ENCODE data around the gene HAP1.
"Not testable (repeated sequence)": the region's sequence is repeated elsewhere in the genome, so short reads cannot be mapped to it uniquely, and the experiment has no call there.

HAP1 gene

GRCh38 chr17:41675157-41676057 lies 59.0 kb downstream of the HAP1 start:
- in situ Hi-C loops (cut with MboI; ENCODE audit: low sequenced_read_pairs): not testable (repeated sequence)

All from HL-60/S4 treated with phorbol 12-myristate 13-acetate at 8.2 ng/mL for 4 days and 3 days (cell line).